Measurements from ENCODE around the gene IGSF9.
A peak's percentile ranks its signal among the peaks of the same experiment; 100 is the strongest.

Gene IGSF9

GRCh38 chr1:159930634-159931033, 14.8 kb downstream of the IGSF9 start:
- in situ Hi-C loops (cut with HindIII; ENCODE audit: low sequenced_read_pairs): no loop called here
- no peak for TF ChIP-seq CTCF (IDR thresholded peaks at IDR 0.05; ENCODE audit: low read depth, low read length)
- DNase-seq (ENCODE audit: low read depth, low spot score): no peak

GRCh38 chr1:159930216-159930615, 15.2 kb downstream of the IGSF9 start:
- no peak for TF ChIP-seq CTCF (IDR thresholded peaks at IDR 0.05; ENCODE audit: low read depth, low read length)
- in situ Hi-C loops (cut with HindIII; ENCODE audit: low sequenced_read_pairs): no loop called here

More at GRCh38 chr1:159930634-159931033, 14.8 kb downstream of the IGSF9 start:
- no peak overlapping the region for H3K4me3 ChIP-seq (ENCODE audit: low read depth, low read length)

GRCh38 chr1:159929155-159930051, 16.0 kb downstream of the IGSF9 start:
- no peak for TF ChIP-seq CTCF (IDR thresholded peaks at IDR 0.05; ENCODE audit: low read depth, low read length)
- no peak overlapping the region for H3K4me3 ChIP-seq (ENCODE audit: low read depth, low read length)
- in situ Hi-C loops (cut with HindIII; ENCODE audit: low sequenced_read_pairs): no loop called here
- DNase-seq (ENCODE audit: low read depth, low spot score): no peak

More at GRCh38 chr1:159930216-159930615, 15.2 kb downstream of the IGSF9 start:
- H3K4me3 ChIP-seq (ENCODE audit: low read depth, low read length): no peak overlapping the region
- DNase-seq (ENCODE audit: low read depth, low spot score): no peak

GRCh38 chr1:159928491-159929050, 16.8 kb downstream of the IGSF9 start:
- DNase-seq (ENCODE audit: low read depth, low spot score): no peak
- in situ Hi-C loops (cut with HindIII; ENCODE audit: low sequenced_read_pairs): no loop called here
- H3K4me3 ChIP-seq (ENCODE audit: low read depth, low read length): no peak overlapping the region

GRCh38 chr1:159927849-159928431, 17.5 kb downstream of the IGSF9 start:
- H3K4me3 ChIP-seq (ENCODE audit: low read depth, low read length): no peak overlapping the region
- TF ChIP-seq CTCF (IDR thresholded peaks at IDR 0.05; ENCODE audit: low read depth, low read length): peak; percentile 4
- no peak for DNase-seq (ENCODE audit: low read depth, low spot score)
- in situ Hi-C loops (cut with HindIII; ENCODE audit: low sequenced_read_pairs): no loop called here

More at GRCh38 chr1:159928491-159929050, 16.8 kb downstream of the IGSF9 start:
- no peak for TF ChIP-seq CTCF (IDR thresholded peaks at IDR 0.05; ENCODE audit: low read depth, low read length)

- TF ChIP-seq CTCF (IDR thresholded peaks at IDR 0.05; ENCODE audit: low read depth, low read length): no peak
- no peak for DNase-seq (ENCODE audit: low read depth, low spot score)
- in situ Hi-C loops (cut with HindIII; ENCODE audit: low sequenced_read_pairs): no loop called here
- no peak overlapping the region for H3K4me3 ChIP-seq (ENCODE audit: low read depth, low read length)
Observed at GRCh38 chr1:159927211-159927848, 18.1 kb downstream of the IGSF9 start.
